IMR-90 (cell line): Measurements from ENCODE around the gene SLN. TPM values are rescaled to one million over a fixed set of nuclear protein-coding genes. Genes with fewer than 3 reads are reported as not detected.

Source experiments
- ATAC-seq: fragments of 200-7000 bp; cut with Tn5 transposase; 2 replicates; pipeline ENCODE4 v1.9.1; 2020; ENCODE audit warnings: low read depth, mild to moderate bottlenecking, moderate library complexity
- BruUV-seq: library from RNA; stranded (reverse); fragments of 400-500 nt; replicated peaks from 2 replicates; lab custom pipeline; 2021; lab: Mats Ljungman, UMichigan
- CTCF ChIA-PET: fragments of 300-600 bp; formaldehyde crosslinking; extraction: SDS; loops from one replicate; lab custom pipeline; 2021; ENCODE audit warnings: antibody characterized with exemption; lab: Yijun Ruan, JAX
- POLR2A ChIA-PET: fragments of 300-600 bp; sonication (Branson Sonifier 250); formaldehyde crosslinking; loops from one replicate; lab custom pipeline; 2022; ENCODE audit warnings: antibody characterized with exemption; ENCODE audit not compliant: unreplicated experiment; lab: Charles Lee
- DNase-seq: peaks from one replicate; pipeline ENCODE4 v3.0.0; 2013
- H2AFZ ChIP-seq: replicated peaks from 2 replicates; pipeline ENCODE3; 2013; ENCODE audit warnings: low read length, mild to moderate bottlenecking; ENCODE audit not compliant: poor library complexity
- H2AK5ac ChIP-seq: 2 replicates; pipeline ENCODE4 v1.6.1; 2013; ENCODE audit warnings: low read depth, low read length, inconsistent platforms
- H2AK9ac ChIP-seq: replicated peaks from 2 replicates; pipeline ENCODE3; 2013; ENCODE audit warnings: mild to moderate bottlenecking, low read depth, low read length, moderate library complexity; ENCODE audit not compliant: poor library complexity
- H2BK120ac ChIP-seq: 2 replicates; pipeline ENCODE4 v1.6.1; 2013; ENCODE audit warnings: low read depth, low read length, inconsistent platforms
- H2BK15ac ChIP-seq: 3 replicates; pipeline ENCODE4 v1.6.1; 2013; ENCODE audit warnings: low read depth, low read length, inconsistent platforms
- H2BK20ac ChIP-seq: 2 replicates; pipeline ENCODE4 v1.6.1; 2013; ENCODE audit warnings: low read depth, mild to moderate bottlenecking, inconsistent platforms, low read length, moderate library complexity
- H2BK5ac ChIP-seq: 2 replicates; pipeline ENCODE4 v1.6.1; 2013; ENCODE audit warnings: mild to moderate bottlenecking, low read depth, low read length, inconsistent platforms; ENCODE audit not compliant: poor library complexity, severe bottlenecking
- H3K14ac ChIP-seq: replicated peaks from 2 replicates; pipeline ENCODE4 v1.6.1; 2013; ENCODE audit warnings: low read depth, low read length, inconsistent platforms
- H3K18ac ChIP-seq: 2 replicates; pipeline ENCODE4 v1.6.1; 2013; ENCODE audit warnings: low read depth, low read length, control low read depth
- H3K23ac ChIP-seq: 2 replicates; pipeline ENCODE4 v1.6.1; 2013; ENCODE audit warnings: low read depth, low read length, inconsistent platforms
- H3K27ac ChIP-seq: 2 replicates; pipeline ENCODE4 v1.5.1; 2013; ENCODE audit warnings: mild to moderate bottlenecking, control low read depth, low read length; ENCODE audit not compliant: insufficient read depth
- H3K27me3 ChIP-seq: 2 replicates; pipeline ENCODE4 v1.6.1; 2013; ENCODE audit warnings: low read length; ENCODE audit not compliant: control insufficient read depth, insufficient read depth
- H3K36me3 ChIP-seq: 2 replicates; pipeline ENCODE4 v1.6.1; 2013; ENCODE audit warnings: low read length, mixed read lengths; ENCODE audit not compliant: control insufficient read depth, insufficient read depth
- H3K4ac ChIP-seq: 2 replicates; pipeline ENCODE4 v1.6.1; 2013; ENCODE audit warnings: low read depth, low read length, inconsistent platforms
- H3K4me1 ChIP-seq: 2 replicates; pipeline ENCODE4 v1.6.1; 2013; ENCODE audit warnings: low read length, mixed read lengths; ENCODE audit not compliant: control insufficient read depth, insufficient read depth
- H3K4me2 ChIP-seq: 2 replicates; pipeline ENCODE4 v1.6.1; 2013; ENCODE audit warnings: low read depth, mild to moderate bottlenecking, control low read depth, low read length, moderate library complexity
- H3K4me3 ChIP-seq: 2 replicates; pipeline ENCODE4 v1.5.1; 2013; ENCODE audit warnings: low read depth, mild to moderate bottlenecking, control low read depth, low read length, moderate library complexity; ENCODE audit not compliant: insufficient read depth
- H3K56ac ChIP-seq: 2 replicates; pipeline ENCODE4 v1.6.1; 2013; ENCODE audit warnings: low read length, inconsistent platforms; ENCODE audit not compliant: insufficient read depth; ENCODE audit errors: extremely low read depth
- H3K79me1 ChIP-seq, 2 experiments: 2 replicates each; pipeline ENCODE4 v1.6.1; 2013; ENCODE audit warnings: low read length in 2 of 2, inconsistent platforms in 1 of 2, low read depth in 1 of 2
- H3K9ac ChIP-seq: 2 replicates; pipeline ENCODE4 v1.6.1; 2013; ENCODE audit warnings: low read depth, low read length, control low read depth
- H3K9me1 ChIP-seq: 2 replicates; pipeline ENCODE4 v1.6.1; 2013; ENCODE audit warnings: low read length, inconsistent platforms; ENCODE audit not compliant: insufficient read depth
- H3K9me3 ChIP-seq: 2 replicates; pipeline ENCODE4 v1.6.1; 2013; ENCODE audit warnings: low read length; ENCODE audit not compliant: control insufficient read depth, insufficient read depth
- H4K20me1 ChIP-seq: 2 replicates; pipeline ENCODE4 v1.6.1; 2013; ENCODE audit warnings: low read length, inconsistent platforms; ENCODE audit not compliant: insufficient read depth
- H4K5ac ChIP-seq: 2 replicates; pipeline ENCODE4 v1.6.1; 2013; ENCODE audit warnings: mild to moderate bottlenecking, low read depth, low read length, control low read depth
- H4K8ac ChIP-seq, 2 experiments: 2 replicates each; pipeline ENCODE4 v1.6.1; 2013; ENCODE audit warnings: low read depth in 2 of 2, low read length in 2 of 2, control low read depth in 1 of 2, inconsistent platforms in 1 of 2
- H4K91ac ChIP-seq: 2 replicates; pipeline ENCODE4 v1.6.1; 2013; ENCODE audit warnings: low read depth, low read length, inconsistent platforms; ENCODE audit not compliant: insufficient read depth
- CEBPB ChIP-seq: IDR thresholded peaks from 2 replicates; pipeline ENCODE4 v1.6.1; 2012; ENCODE audit warnings: low read depth, low read length, improper control_type of control experiment
- RFX5 ChIP-seq: IDR thresholded peaks from 2 replicates; pipeline ENCODE4 v1.8.0; 2012; ENCODE audit warnings: low read depth, mild to moderate bottlenecking, low read length, moderate library complexity
- whole genome bisulfite sequencing, 2 experiments: methylation state at CpG; one replicate each; pipeline versions ENCODE4 v1.1.5 to v1.1.7; 2013; ENCODE audit warnings: missing lambda C conversion rate in 2 of 2; ENCODE audit not compliant: insufficient read length in 1 of 2; ENCODE audit errors: extremely low coverage in 2 of 2; 5-methylcytosine and 5-hydroxymethylcytosine counted together
- dilution Hi-C: fragments of 300-500 bp; cut with HindIII; formaldehyde crosslinking; loops from one replicate; pipeline ENCODE4 v1.14.3; 2018; ENCODE audit warnings: low sequenced_read_pairs; ENCODE audit not compliant: unreplicated experiment
- in situ Hi-C: fragments of 300-500 bp; cut with MboI; formaldehyde crosslinking; loops from 3 replicates; pipeline ENCODE4 v1.14.3; 2019; ENCODE audit warnings: low sequenced_read_pairs, inconsistent platforms, mixed read lengths
- intact Hi-C: fragments of 100-400 bp; cut with micrococcal nuclease; formaldehyde crosslinking; loops from 2 replicates; pipeline ENCODE4 v1.10.0; 2022
- polyA plus RNA-seq, 3 experiments: library from polyadenylated mRNA; depleted of rRNA; stranded (reverse); fragments of >200 nt; gene quantifications; 2 replicates each; pipeline ENCODE4 v1.2.3, GENCODE V29; 2012; ENCODE audit warnings: low replicate concordance in 1 of 3
- total RNA-seq: library from RNA; depleted of rRNA; stranded (reverse); fragments of >200 nt; gene quantifications from 2 replicates; pipeline ENCODE4 v1.2.3, GENCODE V29; 2012

SLN gene
- total and polyA plus RNA-seq, 2 of the 4 experiments (the other 2 are of a cell fraction), result not detected

DNA sequence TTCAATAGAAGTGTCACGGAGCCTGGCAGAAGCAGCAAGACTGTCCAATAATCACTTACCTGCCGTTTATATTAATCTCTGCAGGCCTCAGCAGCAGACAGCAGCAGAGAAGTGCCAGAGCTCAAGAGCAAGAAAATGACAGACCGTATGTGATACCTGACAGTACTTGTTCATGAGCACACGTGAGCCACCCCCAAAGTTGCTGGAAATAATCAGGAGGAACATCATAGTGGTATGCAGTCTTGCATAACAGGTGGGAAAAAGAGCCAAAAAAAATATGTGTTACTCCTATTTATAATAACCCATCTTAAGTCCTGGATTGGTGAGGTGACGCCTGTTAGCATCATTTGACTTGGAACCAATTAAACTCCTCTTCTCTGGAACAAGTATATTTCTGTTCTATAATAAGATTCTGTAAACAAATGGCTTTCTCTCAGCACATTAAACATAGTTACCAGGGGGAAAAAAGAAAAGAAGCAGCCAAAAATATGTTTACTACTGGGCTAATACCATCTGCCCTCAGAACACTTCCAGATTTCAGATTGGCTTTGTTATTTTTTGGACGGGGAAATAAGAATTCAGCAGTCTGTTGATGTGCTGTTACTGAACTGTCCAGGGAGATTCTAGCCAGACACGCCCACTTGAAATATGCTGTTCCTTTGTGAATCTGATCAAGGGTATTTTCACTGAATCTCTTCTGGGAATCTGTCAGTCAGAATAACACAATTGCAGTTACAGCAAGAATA is 7.9 kb upstream of the SLN start:
- H3K36me3 ChIP-seq, result no peaks in the 10 kb centered on the region
- H3K23ac ChIP-seq, result no peak overlapping the region
- H3K9ac ChIP-seq, result no peak overlapping the region
- H2BK15ac ChIP-seq, result no peak overlapping the region
- ChIA-PET POLR2A (no interaction called here), CTCF (interaction anchor here (0.6 kb wide), 1 partner anchor 392 kb away, joined by 3 read pairs; no protein-coding TSS in a partner anchor)
- H4K91ac ChIP-seq, result no peak overlapping the region
- dilution Hi-C loops, result no loop called here
- no peak overlapping the region for H3K14ac ChIP-seq
- H3K9me1 ChIP-seq, result no peaks in the 10 kb centered on the region
- no peak overlapping the region for H2AFZ ChIP-seq
- WGBS, 2 experiments, result 89% methylated on average over 2 of the region's 7 CpGs; no CpG with 5 or more reads in 1 of the 2 experiments
- no peaks in the 10 kb centered on the region for H4K20me1 ChIP-seq
- H2BK120ac ChIP-seq, result no peak overlapping the region
- no peak overlapping the region for H3K27ac ChIP-seq
- no TSS peak for BruUV-seq
- intact Hi-C loops, result no loop called here
- H3K9me3 ChIP-seq, result no peaks in the 10 kb centered on the region
- H2AK5ac ChIP-seq, result no peak overlapping the region
- H3K4me3 ChIP-seq, result no peak overlapping the region
- H4K8ac ChIP-seq, result no peak overlapping the region
- H2AK9ac ChIP-seq, result no peak overlapping the region
- no peak overlapping the region for H3K4ac ChIP-seq
- H3K4me1 ChIP-seq, result no peaks in the 10 kb centered on the region
- no peak overlapping the region for H2BK20ac ChIP-seq
- H2BK5ac ChIP-seq, result no peak overlapping the region
- TF ChIP-seq RFX5 (no peak), CEBPB (0 out of 2 replicates have a peak, but pooled peaks have one; percentile 9)
- no peak overlapping the region for H3K56ac ChIP-seq
- H3K79me1 ChIP-seq, result no peaks in the 10 kb centered on the region
- no peak overlapping the region for H3K4me2 ChIP-seq
- DNase-seq (no peak), ATAC-seq (peak; percentile 27; the same call in 1 of the 2 replicates)
- H3K18ac ChIP-seq, result no peak overlapping the region
- no peak overlapping the region for H4K5ac ChIP-seq
- H3K27me3 ChIP-seq, result peaks cover 12% of the 10 kb centered on the region; the same call in 1 of the 2 replicates
- in situ Hi-C loops, result no loop called here
